Thymus (tissue), 11 donors: ENCODE data around the gene SLC5A8. TPM values are rescaled to one million over a fixed set of nuclear protein-coding genes. Genes with fewer than 3 reads are reported as not detected.

Experiments
- DNase-seq, 9 donors: peaks; one replicate each; pipeline ENCODE4 v3.0.0-alpha.2; 2013; ENCODE audit warnings: low spot score in 9 of 9, low read depth in 6 of 9, missing footprints in 1 of 9
- H3K27ac ChIP-seq, 2 donors: one replicate each; pipeline ENCODE4 v1.5.1; 2013; ENCODE audit warnings: control low read depth in 1 of 2, low read depth in 1 of 2, low read length in 1 of 2, mild to moderate bottlenecking in 1 of 2, moderate library complexity in 1 of 2
- H3K27me3 ChIP-seq, 2 donors: one replicate each; pipeline ENCODE4 v1.5.1; 2013; ENCODE audit warnings: low read length in 1 of 2; ENCODE audit not compliant: control insufficient read depth in 2 of 2, insufficient read depth in 1 of 2
- H3K36me3 ChIP-seq, 2 donors: one replicate each; pipeline ENCODE4 v1.5.1; 2013; ENCODE audit warnings: low read length in 1 of 2, mild to moderate bottlenecking in 1 of 2, moderate library complexity in 1 of 2; ENCODE audit not compliant: control insufficient read depth in 2 of 2, insufficient read depth in 2 of 2
- H3K4me1 ChIP-seq, 2 donors: one replicate each; pipeline ENCODE4 v1.5.1; 2013; ENCODE audit warnings: low read length in 2 of 2; ENCODE audit not compliant: control insufficient read depth in 2 of 2, insufficient read depth in 2 of 2
- H3K4me3 ChIP-seq, 2 donors: one replicate each; pipeline ENCODE4 v1.5.1; 2013; ENCODE audit warnings: low read length in 2 of 2, control low read depth in 1 of 2, mild to moderate bottlenecking in 1 of 2
- H3K9me3 ChIP-seq, 2 donors: one replicate each; pipeline ENCODE4 v1.5.1; 2013; ENCODE audit warnings: low read length in 1 of 2, mild to moderate bottlenecking in 1 of 2; ENCODE audit not compliant: control insufficient read depth in 2 of 2, insufficient read depth in 1 of 2
- WGBS: extraction: QIAGEN DNeasy Blood & Tissue Kit; methylation state at CpG from one replicate; pipeline ENCODE4 v1.1.7; 2013; 5-methylcytosine and 5-hydroxymethylcytosine counted together
- polyA plus RNA-seq: library from polyadenylated mRNA; stranded (reverse); fragments of 200-250 nt; gene quantifications from one replicate; pipeline ENCODE4 v1.2.3, GENCODE V29; 2013
- total RNA-seq: library from RNA; stranded (reverse); fragments of 120-200 nt; gene quantifications from one replicate; pipeline ENCODE4 v1.2.4, GENCODE V29; 2013
- donor health status: healthy.

Gene SLC5A8
- total and polyA plus RNA-seq, 2 donors: 0.33 to 0.55 TPM

DNA sequence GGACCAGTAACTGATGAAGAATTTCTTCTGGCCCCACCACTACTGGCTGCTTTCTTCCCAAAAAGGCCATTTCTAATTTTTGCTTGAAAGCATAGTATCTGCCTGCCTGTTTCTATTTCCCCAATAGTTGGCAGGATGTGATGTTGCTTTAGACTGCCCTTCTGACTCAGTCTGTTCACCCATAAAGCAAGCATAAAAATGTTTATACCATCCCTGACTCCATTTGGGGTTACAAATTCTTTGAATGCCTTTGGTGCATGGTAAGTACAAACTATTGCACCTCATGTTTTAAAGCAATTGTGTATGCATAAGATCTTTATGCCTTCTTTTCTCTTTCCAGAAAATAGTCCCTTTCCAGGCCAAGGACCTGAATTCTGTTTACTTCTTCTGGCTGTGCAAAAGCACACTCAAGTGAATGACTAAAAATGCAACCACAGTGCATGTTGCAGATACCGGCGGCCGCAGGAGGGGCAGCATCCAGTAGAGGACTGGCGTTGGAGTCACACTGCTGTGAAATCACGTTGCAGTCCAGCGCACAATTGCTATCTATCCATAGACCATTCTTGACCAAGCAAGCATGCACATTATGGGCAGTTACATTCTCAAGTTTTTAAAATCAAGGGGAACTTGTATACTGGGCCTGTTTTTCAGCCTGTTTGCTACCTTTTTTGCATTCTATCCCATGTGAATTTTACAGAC is 82.4 kb downstream of the SLC5A8 start:
- Histone ChIP-seq H3K27me3 (no peaks in the 10 kb centered on the region), H3K9me3 (no peaks in the 10 kb centered on the region), H3K27ac (no peak overlapping the region), H3K4me3 (no peak overlapping the region), H3K4me1 (no peaks in the 10 kb centered on the region), H3K36me3 (no peaks in the 10 kb centered on the region)
- 94% methylated on average over 6 of the region's 6 CpGs for WGBS
- DNase-seq: no peak

DNA sequence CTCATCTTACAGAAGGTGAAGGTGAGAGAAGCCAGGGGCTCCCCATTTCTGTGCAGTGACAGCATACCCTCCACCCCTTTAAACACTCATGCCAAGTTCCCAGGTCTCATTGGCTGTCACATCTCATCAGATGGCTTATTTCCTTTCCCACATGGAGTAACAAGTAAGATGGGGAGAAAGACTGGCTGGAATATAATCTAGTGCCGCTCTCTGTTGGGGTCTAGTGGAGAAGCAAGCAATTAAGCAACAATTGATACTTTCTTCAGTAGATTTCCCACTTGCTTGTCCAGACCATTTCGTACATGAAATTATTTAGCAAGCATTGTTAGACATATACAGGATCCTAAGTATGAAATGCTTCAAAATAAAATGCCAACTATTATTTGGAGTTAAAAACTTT is 92.2 kb downstream of the SLC5A8 start:
- no peak for DNase-seq
- no peaks in the 10 kb centered on the region for H3K4me1 ChIP-seq
- no peaks in the 10 kb centered on the region for H3K36me3 ChIP-seq
- H3K27ac ChIP-seq: no peak overlapping the region
- H3K9me3 ChIP-seq: no peaks in the 10 kb centered on the region
- H3K4me3 ChIP-seq: no peak overlapping the region
- H3K27me3 ChIP-seq: no peaks in the 10 kb centered on the region
- WGBS: 90% methylated on average over 2 of the region's 2 CpGs

- WGBS: 91% methylated on average over 4 of the region's 4 CpGs
- Histone ChIP-seq H3K4me1 (no peaks in the 10 kb centered on the region), H3K36me3 (no peaks in the 10 kb centered on the region), H3K27ac (no peak overlapping the region), H3K9me3 (no peaks in the 10 kb centered on the region), H3K4me3 (no peak overlapping the region), H3K27me3 (no peaks in the 10 kb centered on the region)
- no peak for DNase-seq
Observed at GRCh38 chr12:101116911-101117310, 93.1 kb downstream of the SLC5A8 start.

GRCh38 chr12:101115326-101115725 is 94.7 kb downstream of the SLC5A8 start:
- Histone ChIP-seq H3K27ac (no peak overlapping the region), H3K27me3 (no peaks in the 10 kb centered on the region), H3K4me3 (no peak overlapping the region), H3K36me3 (no peaks in the 10 kb centered on the region), H3K4me1 (no peaks in the 10 kb centered on the region), H3K9me3 (no peaks in the 10 kb centered on the region)
- no peak for DNase-seq
- 77% methylated on average over 2 of the region's 2 CpGs for WGBS

DNA sequence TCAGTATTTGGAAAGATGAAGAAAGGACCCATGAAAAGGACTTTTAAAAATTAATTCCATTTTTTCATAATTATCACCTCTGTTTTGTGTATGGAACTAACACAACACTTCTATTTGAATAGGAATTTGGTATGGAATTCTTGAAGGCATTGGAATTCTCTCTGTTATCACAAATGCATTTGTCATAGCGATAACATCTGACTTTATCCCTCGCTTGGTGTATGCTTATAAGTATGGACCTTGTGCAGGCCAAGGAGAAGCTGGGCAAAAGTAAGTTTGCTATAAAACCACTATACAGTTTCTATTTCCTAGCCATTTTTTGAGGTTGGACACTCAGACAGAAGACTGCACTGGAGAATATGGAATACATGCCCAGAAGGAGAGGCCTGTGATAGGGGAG is 98.6 kb downstream of the SLC5A8 start:
- Histone ChIP-seq H3K9me3 (no peaks in the 10 kb centered on the region), H3K36me3 (no peaks in the 10 kb centered on the region), H3K27ac (no peak overlapping the region), H3K27me3 (no peaks in the 10 kb centered on the region), H3K4me3 (no peak overlapping the region), H3K4me1 (no peaks in the 10 kb centered on the region)
- no peak for DNase-seq
- 96% methylated on average over 2 of the region's 2 CpGs for WGBS

DNA sequence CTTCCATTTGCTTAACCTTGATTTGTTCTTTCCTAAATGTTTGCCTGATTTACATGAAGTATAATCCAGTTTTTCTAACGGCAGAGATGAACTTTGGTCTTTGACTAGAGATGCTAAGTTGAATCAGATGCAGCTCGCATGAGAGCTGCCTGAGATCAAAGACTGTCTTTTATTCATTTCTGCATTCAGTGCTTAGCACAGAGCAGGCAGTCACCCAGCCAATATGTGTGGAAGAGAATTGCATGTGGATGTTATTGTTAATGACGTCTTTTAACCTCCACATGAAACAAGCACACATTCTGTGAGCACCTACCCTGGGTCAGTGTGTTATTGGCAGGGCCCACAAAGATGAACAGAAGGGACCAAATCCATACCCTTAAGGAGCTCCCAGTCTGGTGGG is 99.2 kb downstream of the SLC5A8 start:
- Histone ChIP-seq H3K36me3 (no peaks in the 10 kb centered on the region), H3K27ac (no peak overlapping the region), H3K4me1 (no peaks in the 10 kb centered on the region), H3K4me3 (no peak overlapping the region), H3K27me3 (no peaks in the 10 kb centered on the region), H3K9me3 (no peaks in the 10 kb centered on the region)
- WGBS: 84% methylated on average over 3 of the region's 3 CpGs
- no peak for DNase-seq

- H3K36me3 ChIP-seq: no peaks in the 10 kb centered on the region
- no peak for DNase-seq
- no peaks in the 10 kb centered on the region for H3K9me3 ChIP-seq
- H3K27me3 ChIP-seq: no peaks in the 10 kb centered on the region
- no peak overlapping the region for H3K27ac ChIP-seq
- 95% methylated on average over 5 of the region's 5 CpGs for WGBS
- no peak overlapping the region for H3K4me3 ChIP-seq
- no peaks in the 10 kb centered on the region for H3K4me1 ChIP-seq
Observed at GRCh38 chr12:101108130-101108529, 101.9 kb downstream of the SLC5A8 start.

GRCh38 chr12:101107032-101107763 is 102.8 kb downstream of the SLC5A8 start:
- 91% methylated on average over 4 of the region's 4 CpGs for WGBS

More at GRCh38 chr12:101107032-101107763, 102.8 kb downstream of the SLC5A8 start:
- Histone ChIP-seq H3K4me3 (no peak overlapping the region), H3K4me1 (no peaks in the 10 kb centered on the region), H3K27me3 (no peaks in the 10 kb centered on the region), H3K27ac (no peak overlapping the region), H3K36me3 (no peaks in the 10 kb centered on the region), H3K9me3 (no peaks in the 10 kb centered on the region)
- DNase-seq: no peak
